Tibial artery (tissue), 4 donors: Measurements from ENCODE around the gene IQCM.

Experiments
- DNase-seq, 2 donors: peaks; one replicate each; pipeline ENCODE4 v3.0.0-alpha.2; 2019
- H3K27ac ChIP-seq, 2 donors: fragments of 200-600 bp; sonication (generic) in 1 of 2; 1 replicate in 1 of 2; 2 replicates in 1 of 2; pipeline ENCODE4 v1.5.1; 2018 to 2019; ENCODE audit warnings: mild to moderate bottlenecking in 1 of 2
- H3K27me3 ChIP-seq, 2 donors: fragments of 200-600 bp; sonication (generic) in 1 of 2; one replicate each; pipeline versions ENCODE4 v1.5.1 to v1.6.0; 2016 to 2019
- H3K36me3 ChIP-seq, 3 donors: fragments of 200-600 bp; sonication (generic) in 2 of 3; one replicate each; pipeline ENCODE4 v1.5.1; 2016 to 2019; ENCODE audit warnings: mild to moderate bottlenecking in 2 of 3
- H3K4me1 ChIP-seq, 4 donors: fragments of 200-600 bp; sonication (generic) in 2 of 4; 1 replicate in 3 of 4; 2 replicates in 1 of 4; pipeline ENCODE4 v1.5.1; 2016 to 2019
- H3K4me3 ChIP-seq, 2 donors: fragments of 200-600 bp; sonication (generic) in 1 of 2; 1 replicate in 1 of 2; 2 replicates in 1 of 2; pipeline ENCODE4 v1.5.1; 2018 to 2019; ENCODE audit warnings: mild to moderate bottlenecking in 2 of 2
- H3K9me3 ChIP-seq, 3 donors: fragments of 200-600 bp; sonication (generic) in 1 of 3; one replicate each; pipeline ENCODE4 v1.5.1; 2016 to 2019
- intact Hi-C: fragments of 100-400 bp; cut with DNase I; formaldehyde crosslinking; loops from one replicate; pipeline ENCODE4 v1.15.0; 2023; ENCODE audit warnings: low total_unique reads
- TF ChIP-seq, protein P1 (sequence below), 2 experiments: fragments of 200-600 bp in 1 of 2; fragments of 450-650 bp in 1 of 2; IDR thresholded peaks; one replicate each; pipeline ENCODE4 v1.5.1; 2017 to 2019; ENCODE audit warnings: antibody characterized with exemption in 2 of 2, mild to moderate bottlenecking in 1 of 2, moderate library complexity in 1 of 2

The IQCM gene

DNA sequence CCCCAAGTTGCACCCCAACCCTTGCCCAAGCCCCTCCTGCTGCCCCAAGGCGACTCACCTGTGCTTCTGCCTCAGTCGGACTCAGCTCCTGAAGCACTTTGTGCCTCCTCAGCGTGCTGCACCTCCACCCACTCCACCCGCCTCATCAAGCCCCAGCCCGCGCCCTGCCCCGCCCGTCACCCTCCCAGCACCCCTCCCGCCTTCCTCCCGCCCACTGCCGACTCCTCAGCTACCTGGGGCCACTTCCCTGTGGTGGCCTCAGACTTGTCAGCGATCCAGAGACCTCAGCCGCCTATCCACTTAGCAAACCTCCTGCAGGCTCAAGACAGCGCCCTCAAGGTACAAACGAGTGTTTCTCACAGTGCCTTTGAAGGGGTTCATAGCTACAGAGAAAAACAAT lies 19.6 kb upstream of the IQCM start:
- H3K4me3 ChIP-seq = no peak overlapping the region
- H3K27ac ChIP-seq = no peak overlapping the region
- TF ChIP-seq, protein P1, sequence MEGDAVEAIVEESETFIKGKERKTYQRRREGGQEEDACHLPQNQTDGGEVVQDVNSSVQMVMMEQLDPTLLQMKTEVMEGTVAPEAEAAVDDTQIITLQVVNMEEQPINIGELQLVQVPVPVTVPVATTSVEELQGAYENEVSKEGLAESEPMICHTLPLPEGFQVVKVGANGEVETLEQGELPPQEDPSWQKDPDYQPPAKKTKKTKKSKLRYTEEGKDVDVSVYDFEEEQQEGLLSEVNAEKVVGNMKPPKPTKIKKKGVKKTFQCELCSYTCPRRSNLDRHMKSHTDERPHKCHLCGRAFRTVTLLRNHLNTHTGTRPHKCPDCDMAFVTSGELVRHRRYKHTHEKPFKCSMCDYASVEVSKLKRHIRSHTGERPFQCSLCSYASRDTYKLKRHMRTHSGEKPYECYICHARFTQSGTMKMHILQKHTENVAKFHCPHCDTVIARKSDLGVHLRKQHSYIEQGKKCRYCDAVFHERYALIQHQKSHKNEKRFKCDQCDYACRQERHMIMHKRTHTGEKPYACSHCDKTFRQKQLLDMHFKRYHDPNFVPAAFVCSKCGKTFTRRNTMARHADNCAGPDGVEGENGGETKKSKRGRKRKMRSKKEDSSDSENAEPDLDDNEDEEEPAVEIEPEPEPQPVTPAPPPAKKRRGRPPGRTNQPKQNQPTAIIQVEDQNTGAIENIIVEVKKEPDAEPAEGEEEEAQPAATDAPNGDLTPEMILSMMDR (IDR thresholded peaks at IDR 0.05) = no peak
- intact Hi-C loops = no loop called here
- H3K27me3 ChIP-seq = no peaks in the 10 kb centered on the region
- H3K36me3 ChIP-seq = no peaks in the 10 kb centered on the region
- DNase-seq = no peak
- H3K4me1 ChIP-seq = no peaks in the 10 kb centered on the region
- no peaks in the 10 kb centered on the region for H3K9me3 ChIP-seq

DNA sequence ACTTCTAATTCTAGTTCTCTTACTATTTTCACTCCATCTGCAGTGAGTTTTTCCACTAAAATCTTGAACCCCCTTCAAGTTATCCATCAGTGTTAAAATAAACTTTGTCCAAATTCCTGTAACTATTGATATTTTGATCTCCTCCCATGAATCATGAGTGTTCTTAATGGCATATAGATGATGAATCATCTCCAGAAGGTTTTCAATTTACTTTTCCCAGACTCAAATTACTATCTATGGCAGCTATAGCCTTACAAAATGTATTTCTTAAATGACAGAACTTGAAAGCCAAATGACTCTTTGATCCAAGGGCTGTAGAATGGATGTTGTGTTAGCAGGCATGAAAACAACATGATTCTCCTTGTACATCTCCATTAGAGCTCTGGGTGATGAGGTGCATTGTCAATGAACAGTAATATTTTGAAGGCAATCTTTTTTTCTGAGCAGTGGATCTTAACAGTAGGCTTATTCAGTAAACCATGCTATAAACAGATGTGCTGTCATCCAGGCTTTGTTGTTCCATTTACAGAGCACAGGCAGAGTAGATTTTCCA lies 16.1 kb upstream of the IQCM start:
- TF ChIP-seq, protein P1 (IDR thresholded peaks at IDR 0.05) = no peak
- H3K36me3 ChIP-seq = no peaks in the 10 kb centered on the region
- no peaks in the 10 kb centered on the region for H3K27me3 ChIP-seq
- no peaks in the 10 kb centered on the region for H3K9me3 ChIP-seq
- H3K27ac ChIP-seq = no peak overlapping the region
- no peak for DNase-seq
- intact Hi-C loops = no loop called here
- no peak overlapping the region for H3K4me3 ChIP-seq
- H3K4me1 ChIP-seq = no peaks in the 10 kb centered on the region

DNA sequence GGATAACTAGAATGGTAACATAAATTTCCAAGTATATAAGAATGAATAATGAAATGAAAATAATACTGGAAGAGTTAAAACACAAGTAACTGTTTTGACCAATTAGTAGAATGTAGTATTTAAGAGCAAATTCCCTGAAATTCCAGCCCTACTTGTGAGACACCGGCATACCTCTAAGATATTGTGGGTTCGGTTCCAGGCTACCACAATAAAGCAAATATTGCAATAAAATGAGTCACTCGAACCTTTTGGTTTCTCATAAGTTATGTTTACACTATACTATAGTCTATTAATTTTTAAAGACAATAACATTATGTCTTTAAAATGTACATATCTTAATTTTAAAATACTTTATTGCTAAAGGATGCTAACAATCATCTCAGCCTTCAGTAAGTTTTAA lies 15.2 kb upstream of the IQCM start:
- TF ChIP-seq, protein P1 (IDR thresholded peaks at IDR 0.05) = no peak
- Histone ChIP-seq H3K27ac (no peak overlapping the region), H3K4me3 (no peak overlapping the region), H3K36me3 (no peaks in the 10 kb centered on the region), H3K4me1 (no peaks in the 10 kb centered on the region), H3K9me3 (no peaks in the 10 kb centered on the region), H3K27me3 (no peaks in the 10 kb centered on the region)
- intact Hi-C loops = no loop called here
- DNase-seq = no peak

DNA sequence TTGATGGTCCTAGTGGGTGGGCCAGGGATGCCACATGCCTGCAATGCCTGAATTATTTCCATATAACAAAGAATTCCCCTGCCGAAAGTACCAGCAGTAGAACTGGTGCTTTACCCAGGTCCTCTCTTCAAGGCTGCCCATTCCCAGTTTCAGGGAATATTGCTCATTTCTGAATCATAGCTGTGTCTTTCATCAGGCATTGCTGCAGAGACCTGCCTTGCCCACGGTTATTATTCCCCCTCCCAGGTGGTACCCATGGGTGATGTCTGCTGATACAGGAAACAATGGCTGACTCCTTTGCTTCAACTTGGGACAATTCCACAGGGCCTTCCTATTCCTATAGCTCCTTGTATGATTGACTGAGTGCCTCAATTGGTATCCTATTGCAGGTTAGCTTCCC lies 9.7 kb upstream of the IQCM start:
- H3K9me3 ChIP-seq = no peaks in the 10 kb centered on the region
- H3K27ac ChIP-seq = no peak overlapping the region
- TF ChIP-seq, protein P1 (IDR thresholded peaks at IDR 0.05) = no peak
- intact Hi-C loops = no loop called here
- H3K27me3 ChIP-seq = no peaks in the 10 kb centered on the region
- DNase-seq = no peak
- H3K4me3 ChIP-seq = no peak overlapping the region
- no peaks in the 10 kb centered on the region for H3K36me3 ChIP-seq
- peaks cover 0 to 15% (median 4%) of the 10 kb centered on the region in 4 donors for H3K4me1 ChIP-seq

DNA sequence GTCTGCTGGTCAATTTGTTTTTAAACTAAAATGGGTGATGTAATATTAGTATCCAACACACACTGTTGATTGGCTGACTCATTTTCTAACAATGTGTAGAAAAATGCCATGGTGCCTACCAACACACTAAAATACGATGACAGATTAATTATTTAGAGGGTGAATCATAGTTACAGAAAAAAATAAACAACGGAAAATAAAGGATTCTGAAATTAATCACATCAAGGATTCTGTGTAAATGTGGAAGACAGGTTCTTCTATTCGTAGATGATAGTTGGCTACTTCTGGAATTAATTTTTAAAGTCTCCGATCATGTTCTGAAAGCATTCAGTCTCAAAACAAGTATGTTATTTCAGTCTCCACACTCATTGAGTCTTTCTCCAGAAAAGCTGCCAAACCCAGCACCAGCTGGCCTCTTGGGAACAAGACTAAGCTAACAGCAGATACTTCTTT lies 8.2 kb upstream of the IQCM start:
- Histone ChIP-seq H3K27me3 (no peaks in the 10 kb centered on the region), H3K27ac (peak overlapping the region in 1 of 2 donors; percentile 31), H3K36me3 (no peaks in the 10 kb centered on the region), H3K4me3 (peak overlapping the region; percentile 3 to 22), H3K9me3 (no peaks in the 10 kb centered on the region), H3K4me1 (peaks cover 0 to 15% (median 4%) of the 10 kb centered on the region in 4 donors)
- TF ChIP-seq, protein P1 (IDR thresholded peaks at IDR 0.05) = no peak
- no peak for DNase-seq
- intact Hi-C loops = no loop called here

DNA sequence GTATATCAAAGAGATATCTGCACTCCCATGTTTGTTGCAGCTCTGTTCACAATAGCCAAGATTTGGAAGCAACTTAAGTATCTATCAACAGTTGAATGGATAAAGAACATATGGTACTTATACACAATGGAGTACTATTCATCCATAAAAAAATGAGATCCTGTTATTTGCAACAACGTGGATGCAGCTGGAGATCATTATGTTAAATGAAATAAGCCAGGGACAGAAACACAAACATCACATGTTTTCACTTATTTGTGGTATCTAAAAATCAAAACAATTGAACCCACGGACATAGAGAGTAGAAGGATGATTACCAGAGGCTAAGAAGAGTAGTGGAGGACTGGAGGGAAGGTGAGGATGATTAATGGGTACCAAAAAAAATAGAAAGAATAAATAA lies 14.2 kb downstream of the IQCM start:
- no peaks in the 10 kb centered on the region for H3K36me3 ChIP-seq
- no peaks in the 10 kb centered on the region for H3K9me3 ChIP-seq
- no peaks in the 10 kb centered on the region for H3K4me1 ChIP-seq
- H3K27ac ChIP-seq = no peak overlapping the region
- intact Hi-C loops = no loop called here
- no peaks in the 10 kb centered on the region for H3K27me3 ChIP-seq
- TF ChIP-seq, protein P1 (IDR thresholded peaks at IDR 0.05) = no peak
- H3K4me3 ChIP-seq = no peak overlapping the region
- DNase-seq = no peak
